ENCODE measurements around the gene CDC34.

- TF ChIP-seq, protein P1, sequence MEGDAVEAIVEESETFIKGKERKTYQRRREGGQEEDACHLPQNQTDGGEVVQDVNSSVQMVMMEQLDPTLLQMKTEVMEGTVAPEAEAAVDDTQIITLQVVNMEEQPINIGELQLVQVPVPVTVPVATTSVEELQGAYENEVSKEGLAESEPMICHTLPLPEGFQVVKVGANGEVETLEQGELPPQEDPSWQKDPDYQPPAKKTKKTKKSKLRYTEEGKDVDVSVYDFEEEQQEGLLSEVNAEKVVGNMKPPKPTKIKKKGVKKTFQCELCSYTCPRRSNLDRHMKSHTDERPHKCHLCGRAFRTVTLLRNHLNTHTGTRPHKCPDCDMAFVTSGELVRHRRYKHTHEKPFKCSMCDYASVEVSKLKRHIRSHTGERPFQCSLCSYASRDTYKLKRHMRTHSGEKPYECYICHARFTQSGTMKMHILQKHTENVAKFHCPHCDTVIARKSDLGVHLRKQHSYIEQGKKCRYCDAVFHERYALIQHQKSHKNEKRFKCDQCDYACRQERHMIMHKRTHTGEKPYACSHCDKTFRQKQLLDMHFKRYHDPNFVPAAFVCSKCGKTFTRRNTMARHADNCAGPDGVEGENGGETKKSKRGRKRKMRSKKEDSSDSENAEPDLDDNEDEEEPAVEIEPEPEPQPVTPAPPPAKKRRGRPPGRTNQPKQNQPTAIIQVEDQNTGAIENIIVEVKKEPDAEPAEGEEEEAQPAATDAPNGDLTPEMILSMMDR (IDR thresholded peaks at IDR 0.05): no peak
- no peak for TF ChIP-seq POLR2A (IDR thresholded peaks at IDR 0.05)
Measured at GRCh38 chr19:541699-542098, 10.1 kb downstream of the CDC34 start.
